C4-2B (cell line): ENCODE measurements around the gene AHRR.

Source experiments
- ZFX ChIP-seq: fragments of 450-650 bp; IDR thresholded peaks from 2 replicates; pipeline ENCODE4 v1.6.1; 2017
- TF ChIP-seq, protein P1 (sequence below): fragments of 450-650 bp; conservative IDR thresholded peaks from 2 replicates; pipeline ENCODE4 v1.5.1; 2017; ENCODE audit warnings: mild to moderate bottlenecking

GRCh38 chr5:418162-419121 lies 96.9 kb downstream of the AHRR start:
- TF ChIP-seq, protein P1, sequence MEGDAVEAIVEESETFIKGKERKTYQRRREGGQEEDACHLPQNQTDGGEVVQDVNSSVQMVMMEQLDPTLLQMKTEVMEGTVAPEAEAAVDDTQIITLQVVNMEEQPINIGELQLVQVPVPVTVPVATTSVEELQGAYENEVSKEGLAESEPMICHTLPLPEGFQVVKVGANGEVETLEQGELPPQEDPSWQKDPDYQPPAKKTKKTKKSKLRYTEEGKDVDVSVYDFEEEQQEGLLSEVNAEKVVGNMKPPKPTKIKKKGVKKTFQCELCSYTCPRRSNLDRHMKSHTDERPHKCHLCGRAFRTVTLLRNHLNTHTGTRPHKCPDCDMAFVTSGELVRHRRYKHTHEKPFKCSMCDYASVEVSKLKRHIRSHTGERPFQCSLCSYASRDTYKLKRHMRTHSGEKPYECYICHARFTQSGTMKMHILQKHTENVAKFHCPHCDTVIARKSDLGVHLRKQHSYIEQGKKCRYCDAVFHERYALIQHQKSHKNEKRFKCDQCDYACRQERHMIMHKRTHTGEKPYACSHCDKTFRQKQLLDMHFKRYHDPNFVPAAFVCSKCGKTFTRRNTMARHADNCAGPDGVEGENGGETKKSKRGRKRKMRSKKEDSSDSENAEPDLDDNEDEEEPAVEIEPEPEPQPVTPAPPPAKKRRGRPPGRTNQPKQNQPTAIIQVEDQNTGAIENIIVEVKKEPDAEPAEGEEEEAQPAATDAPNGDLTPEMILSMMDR = no peak
- no peak for TF ChIP-seq ZFX
